Activated CD8-positive, alpha-beta memory T cell treated with anti-CD3 and anti-CD28 coated beads for 1 hour (primary cell): ENCODE data around the gene NTPCR.

Experiments used
- DNase-seq, 2 donors: peaks; one replicate each; pipeline ENCODE4 v3.0.0-alpha.2; 2020; ENCODE audit warnings: low read depth in 1 of 2; ENCODE audit errors: extremely low read depth in 1 of 2

NTPCR gene

GRCh38 chr1:232956081-232956480 lies 5.7 kb downstream of the NTPCR start:
- no peak for DNase-seq

GRCh38 chr1:232958067-232958466 lies 7.7 kb downstream of the NTPCR start:
- DNase-seq: no peak

GRCh38 chr1:232962761-232963745 lies 12.6 kb downstream of the NTPCR start:
- DNase-seq: no peak

GRCh38 chr1:232964601-232965000 lies 14.2 kb downstream of the NTPCR start:
- DNase-seq: no peak

- no peak for DNase-seq
Measured at GRCh38 chr1:232965124-232965911, 14.9 kb downstream of the NTPCR start.

GRCh38 chr1:232965912-232966217 lies 15.5 kb downstream of the NTPCR start:
- no peak for DNase-seq

- DNase-seq: no peak
Measured at GRCh38 chr1:232966663-232967062, 16.3 kb downstream of the NTPCR start.

GRCh38 chr1:232968391-232968790 lies 18.0 kb downstream of the NTPCR start:
- no peak for DNase-seq

GRCh38 chr1:232968965-232969364 lies 18.6 kb downstream of the NTPCR start:
- DNase-seq: no peak

GRCh38 chr1:232969799-232970198 lies 19.4 kb downstream of the NTPCR start:
- DNase-seq: no peak

GRCh38 chr1:232970508-232970907 lies 20.1 kb downstream of the NTPCR start:
- DNase-seq: no peak

GRCh38 chr1:232973652-232974611 lies 23.5 kb downstream of the NTPCR start:
- no peak for DNase-seq

GRCh38 chr1:232974971-232975370 lies 24.6 kb downstream of the NTPCR start:
- no peak for DNase-seq

GRCh38 chr1:232978091-232978634 lies 27.8 kb downstream of the NTPCR start:
- DNase-seq: no peak

GRCh38 chr1:232978815-232979214 lies 28.4 kb downstream of the NTPCR start:
- no peak for DNase-seq

- no peak for DNase-seq
Measured at GRCh38 chr1:232979558-232979957, 29.1 kb downstream of the NTPCR start.

- no peak for DNase-seq
Measured at GRCh38 chr1:232980355-232980978, 30.1 kb downstream of the NTPCR start.

GRCh38 chr1:232980986-232981560 lies 30.7 kb downstream of the NTPCR start:
- DNase-seq: no peak

GRCh38 chr1:232982238-232982944 lies 32.0 kb downstream of the NTPCR start:
- DNase-seq: no peak
